Stimulated activated effector memory CD8-positive, alpha-beta T cell treated with anti-CD3 and anti-CD28 coated beads, Interleukin-12 subunit alpha, Interleukin-12 subunit beta, amount 100 ng/mL, for 72 hours (primary cell): Measurements from ENCODE around the gene ZNF443.
"Not testable (repeated sequence)": the region's sequence is repeated elsewhere in the genome, so short reads cannot be mapped to it uniquely, and the experiment has no call there.

Experiments used
- ATAC-seq: fragments of 150-1000 bp; cut with Tn5 transposase; 2 replicates; pipeline ENCODE4 v1.10.0; 2021
- DNase-seq, 2 donors: peaks; one replicate each; pipeline ENCODE4 v3.0.0; 2021 to 2022; ENCODE audit warnings: low spot score in 2 of 2
- H3K27ac Mint-ChIP-seq: one replicate; pipeline ENCODE4 v1.8.0; 2022; ENCODE audit warnings: mild to moderate bottlenecking, mixed read lengths
- H3K36me3 Mint-ChIP-seq: one replicate; pipeline ENCODE4 v1.8.0; 2022; ENCODE audit warnings: mild to moderate bottlenecking, mixed read lengths
- H3K4me1 Mint-ChIP-seq: one replicate; pipeline ENCODE4 v1.8.0; 2022; ENCODE audit warnings: mixed read lengths
- H3K4me3 Mint-ChIP-seq: one replicate; pipeline ENCODE4 v1.8.0; 2022; ENCODE audit warnings: mild to moderate bottlenecking, mixed read lengths
- H3K9me3 Mint-ChIP-seq: one replicate; pipeline ENCODE4 v1.8.0; 2022; ENCODE audit warnings: mixed read lengths

The ZNF443 gene

GRCh38 chr19:12448808-12449207 is 8.0 kb upstream of the ZNF443 start:
- no peaks in the 10 kb centered on the region for H3K36me3 Mint-ChIP-seq
- peaks cover 29% of the 10 kb centered on the region for H3K9me3 Mint-ChIP-seq
- no peaks in the 10 kb centered on the region for H3K4me1 Mint-ChIP-seq
- H3K4me3 Mint-ChIP-seq = no peak overlapping the region
- ATAC-seq = no peak
- no peak overlapping the region for H3K27ac Mint-ChIP-seq
- DNase-seq = no peak

GRCh38 chr19:12439686-12440540 is 908 bp downstream of the ZNF443 start:
- Mint-ChIP-seq H3K4me3 (peak overlapping the region; percentile 100), H3K9me3 (peaks cover 17% of the 10 kb centered on the region), H3K27ac (peak overlapping the region; percentile 95)
- not testable (repeated sequence) for H3K4me1 Mint-ChIP-seq, H3K36me3 Mint-ChIP-seq
- DNase-seq (peak; percentile 12 to 64), ATAC-seq (peak; percentile 38)

GRCh38 chr19:12430726-12431299 is 10.0 kb downstream of the ZNF443 start:
- Mint-ChIP-seq H3K36me3 (peaks cover 25% of the 10 kb centered on the region), H3K9me3 (peaks cover 17% of the 10 kb centered on the region)
- H3K4me3 Mint-ChIP-seq, H3K27ac Mint-ChIP-seq, H3K4me1 Mint-ChIP-seq, DNase-seq, ATAC-seq: not testable (repeated sequence)

- H3K4me3 Mint-ChIP-seq = no peak overlapping the region
- no peak overlapping the region for H3K27ac Mint-ChIP-seq
- H3K9me3 Mint-ChIP-seq = peaks cover 14% of the 10 kb centered on the region
- no peaks in the 10 kb centered on the region for H3K4me1 Mint-ChIP-seq
- peaks cover 7% of the 10 kb centered on the region for H3K36me3 Mint-ChIP-seq
- DNase-seq (no peak), ATAC-seq (no peak)
Observed at GRCh38 chr19:12425888-12426274, 14.9 kb downstream of the ZNF443 start.

- H3K9me3 Mint-ChIP-seq = peaks cover 13% of the 10 kb centered on the region
Observed at GRCh38 chr19:12425236-12425887, 15.5 kb downstream of the ZNF443 start.

GRCh38 chr19:12417273-12417672 is 23.5 kb downstream of the ZNF443 start:
- H3K4me3 Mint-ChIP-seq, H3K4me1 Mint-ChIP-seq, H3K9me3 Mint-ChIP-seq, H3K36me3 Mint-ChIP-seq, DNase-seq, ATAC-seq, H3K27ac Mint-ChIP-seq: not testable (repeated sequence)

More at GRCh38 chr19:12425236-12425887, 15.5 kb downstream of the ZNF443 start:
- Mint-ChIP-seq H3K27ac (no peak overlapping the region), H3K36me3 (peaks cover 1% of the 10 kb centered on the region), H3K4me1 (no peaks in the 10 kb centered on the region), H3K4me3 (no peak overlapping the region)
- DNase-seq = no peak
- ATAC-seq = no peak

GRCh38 chr19:12411893-12412292 is 28.9 kb downstream of the ZNF443 start:
- Mint-ChIP-seq H3K27ac (no peak overlapping the region), H3K4me1 (no peaks in the 10 kb centered on the region), H3K9me3 (peaks cover 5% of the 10 kb centered on the region), H3K4me3 (no peak overlapping the region), H3K36me3 (no peaks in the 10 kb centered on the region)
- DNase-seq (no peak), ATAC-seq (no peak)

- H3K36me3 Mint-ChIP-seq = peaks cover 6% of the 10 kb centered on the region
- DNase-seq (peak; percentile 65 to 90), ATAC-seq (peak; percentile 98)
- H3K9me3 Mint-ChIP-seq = peaks cover 4% of the 10 kb centered on the region
- peaks cover 5% of the 10 kb centered on the region for H3K4me1 Mint-ChIP-seq
- H3K27ac Mint-ChIP-seq = peak within 1 kb of the TSS; percentile 74
- peak within 1 kb of the TSS; percentile 87 for H3K4me3 Mint-ChIP-seq
Observed at GRCh38 chr19:12400633-12401502, 40.0 kb downstream of the ZNF443 start, which contains the start of gene ZNF799. Gene ZNF799, minus strand, starts transcription at chr19:12401271. Its CDS starts 201 bp downstream, at chr19:12401070.

GRCh38 chr19:12399901-12400632 is 40.8 kb downstream of the ZNF443 start:
- peak; percentile 2 to 58 for DNase-seq

GRCh38 chr19:12391148-12391547 is 49.7 kb downstream of the ZNF443 start:
- not testable (repeated sequence) for H3K4me3 Mint-ChIP-seq, ATAC-seq, H3K4me1 Mint-ChIP-seq, DNase-seq, H3K27ac Mint-ChIP-seq
- peaks cover 15% of the 10 kb centered on the region for H3K36me3 Mint-ChIP-seq
- peaks cover 23% of the 10 kb centered on the region for H3K9me3 Mint-ChIP-seq

More at GRCh38 chr19:12399901-12400632, 40.8 kb downstream of the ZNF443 start:
- ATAC-seq = peak; percentile 58
- not testable (repeated sequence) for H3K9me3 Mint-ChIP-seq, H3K36me3 Mint-ChIP-seq, H3K4me1 Mint-ChIP-seq
- Mint-ChIP-seq H3K27ac (peak overlapping the region; percentile 48), H3K4me3 (peak overlapping the region; percentile 87)

GRCh38 chr19:12386365-12386764 is 54.5 kb downstream of the ZNF443 start:
- H3K36me3 Mint-ChIP-seq, DNase-seq, H3K4me1 Mint-ChIP-seq, ATAC-seq, H3K9me3 Mint-ChIP-seq, H3K4me3 Mint-ChIP-seq, H3K27ac Mint-ChIP-seq: not testable (repeated sequence)

GRCh38 chr19:12380444-12380737 is 60.4 kb downstream of the ZNF443 start:
- peaks cover 32% of the 10 kb centered on the region for H3K9me3 Mint-ChIP-seq
- no peak overlapping the region for H3K27ac Mint-ChIP-seq
- no peaks in the 10 kb centered on the region for H3K36me3 Mint-ChIP-seq
- ATAC-seq (no peak), DNase-seq (no peak)
- H3K4me3 Mint-ChIP-seq = no peak overlapping the region
- H3K4me1 Mint-ChIP-seq = no peaks in the 10 kb centered on the region

GRCh38 chr19:12379732-12380443 is 60.9 kb downstream of the ZNF443 start:
- H3K36me3 Mint-ChIP-seq = no peaks in the 10 kb centered on the region
- H3K4me1 Mint-ChIP-seq = no peaks in the 10 kb centered on the region
- H3K9me3 Mint-ChIP-seq = peaks cover 32% of the 10 kb centered on the region
- no peak overlapping the region for H3K4me3 Mint-ChIP-seq
- no peak overlapping the region for H3K27ac Mint-ChIP-seq
- DNase-seq = no peak
- no peak for ATAC-seq
